Ascending aorta (tissue), 2 donors: Measurements from ENCODE around the gene EXPH5. TPM values are rescaled to one million over a fixed set of nuclear protein-coding genes. Genes with fewer than 3 reads are reported as not detected.

Experiments
- DNase-seq, 2 donors: peaks; one replicate each; pipeline ENCODE4 v3.0.0-alpha.2; 2019; ENCODE audit warnings: low spot score in 2 of 2
- H3K27ac ChIP-seq, 2 donors: fragments of 200-600 bp; sonication (generic); one replicate each; pipeline ENCODE4 v1.5.1; 2016 to 2017; ENCODE audit warnings: mild to moderate bottlenecking in 1 of 2
- H3K27me3 ChIP-seq: fragments of 200-600 bp; sonication (generic); one replicate; pipeline ENCODE4 v1.5.1; 2017
- H3K36me3 ChIP-seq, 2 donors: fragments of 200-600 bp; sonication (generic); one replicate each; pipeline ENCODE4 v1.5.1; 2016
- H3K4me1 ChIP-seq, 2 donors: fragments of 200-600 bp; sonication (generic); one replicate each; pipeline ENCODE4 v1.5.1; 2016 to 2017; ENCODE audit warnings: mild to moderate bottlenecking in 1 of 2
- H3K4me3 ChIP-seq, 2 donors: fragments of 200-600 bp; sonication (generic); one replicate each; pipeline ENCODE4 v1.5.1; 2016 to 2017; ENCODE audit warnings: mild to moderate bottlenecking in 1 of 2
- H3K9me3 ChIP-seq, 2 donors: fragments of 200-600 bp; sonication (generic); one replicate each; pipeline ENCODE4 v1.5.1; 2016
- intact Hi-C: fragments of 100-400 bp; cut with DNase I; formaldehyde crosslinking; loops from one replicate; pipeline ENCODE4 v1.15.1; 2023
- total RNA-seq: library from RNA; depleted of rRNA; stranded (reverse); fragments of >200 nt; gene quantifications from one replicate; pipeline ENCODE4 v1.1.0, GENCODE V29; 2016
- TF ChIP-seq, protein P1 (sequence below), 3 experiments: fragments of 200-600 bp in 2 of 3; fragments of 450-650 bp in 1 of 3; sonication (generic) in 2 of 3; IDR thresholded peaks; one replicate each; pipeline ENCODE4 v1.5.1; 2016 to 2019; ENCODE audit warnings: antibody characterized with exemption in 3 of 3, mild to moderate bottlenecking in 1 of 3, moderate library complexity in 1 of 3

Gene EXPH5
- total RNA-seq, 1 donor from 2014 or later, result 1.1 TPM

DNA sequence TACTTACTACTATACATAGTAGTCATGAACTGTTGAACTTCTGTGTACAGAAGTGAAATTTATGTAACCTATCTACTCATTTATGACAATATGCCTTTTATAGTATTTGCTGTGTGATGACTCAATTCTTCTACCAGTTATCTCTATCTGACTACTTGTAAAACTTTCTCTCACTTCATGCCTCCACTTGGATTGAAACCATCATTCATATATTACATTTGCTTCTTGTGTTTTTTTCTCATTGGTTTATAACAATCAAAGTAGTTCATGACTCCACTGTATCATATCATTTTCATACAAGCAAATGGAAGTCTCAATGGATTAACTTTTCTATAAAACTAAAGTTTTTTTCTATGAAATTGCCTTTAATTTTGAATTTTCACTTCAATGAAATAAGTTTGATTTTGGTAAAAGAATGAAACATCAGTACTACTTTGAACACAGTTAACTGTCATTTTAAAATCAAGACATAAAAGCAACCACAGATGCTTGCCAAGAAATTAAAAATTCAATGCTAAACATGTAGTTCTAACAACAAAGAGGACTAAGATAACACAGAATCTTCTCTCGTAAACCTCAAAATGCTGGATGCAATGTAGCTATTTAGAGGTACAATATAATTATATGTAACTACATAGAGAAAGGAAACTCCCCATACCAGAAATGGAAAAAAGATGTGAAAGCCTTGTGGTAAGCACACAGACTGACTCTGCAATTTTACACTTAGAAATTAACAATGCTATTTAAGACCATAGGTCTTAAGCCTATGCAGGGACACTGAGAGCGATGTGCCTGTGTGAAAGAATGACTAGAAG, 27.6 kb upstream of the EXPH5 start:
- intact Hi-C loops, result no loop called here
- TF ChIP-seq, protein P1, sequence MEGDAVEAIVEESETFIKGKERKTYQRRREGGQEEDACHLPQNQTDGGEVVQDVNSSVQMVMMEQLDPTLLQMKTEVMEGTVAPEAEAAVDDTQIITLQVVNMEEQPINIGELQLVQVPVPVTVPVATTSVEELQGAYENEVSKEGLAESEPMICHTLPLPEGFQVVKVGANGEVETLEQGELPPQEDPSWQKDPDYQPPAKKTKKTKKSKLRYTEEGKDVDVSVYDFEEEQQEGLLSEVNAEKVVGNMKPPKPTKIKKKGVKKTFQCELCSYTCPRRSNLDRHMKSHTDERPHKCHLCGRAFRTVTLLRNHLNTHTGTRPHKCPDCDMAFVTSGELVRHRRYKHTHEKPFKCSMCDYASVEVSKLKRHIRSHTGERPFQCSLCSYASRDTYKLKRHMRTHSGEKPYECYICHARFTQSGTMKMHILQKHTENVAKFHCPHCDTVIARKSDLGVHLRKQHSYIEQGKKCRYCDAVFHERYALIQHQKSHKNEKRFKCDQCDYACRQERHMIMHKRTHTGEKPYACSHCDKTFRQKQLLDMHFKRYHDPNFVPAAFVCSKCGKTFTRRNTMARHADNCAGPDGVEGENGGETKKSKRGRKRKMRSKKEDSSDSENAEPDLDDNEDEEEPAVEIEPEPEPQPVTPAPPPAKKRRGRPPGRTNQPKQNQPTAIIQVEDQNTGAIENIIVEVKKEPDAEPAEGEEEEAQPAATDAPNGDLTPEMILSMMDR (IDR thresholded peaks at IDR 0.05), result no peak
- H3K9me3 ChIP-seq, result no peaks in the 10 kb centered on the region

DNA sequence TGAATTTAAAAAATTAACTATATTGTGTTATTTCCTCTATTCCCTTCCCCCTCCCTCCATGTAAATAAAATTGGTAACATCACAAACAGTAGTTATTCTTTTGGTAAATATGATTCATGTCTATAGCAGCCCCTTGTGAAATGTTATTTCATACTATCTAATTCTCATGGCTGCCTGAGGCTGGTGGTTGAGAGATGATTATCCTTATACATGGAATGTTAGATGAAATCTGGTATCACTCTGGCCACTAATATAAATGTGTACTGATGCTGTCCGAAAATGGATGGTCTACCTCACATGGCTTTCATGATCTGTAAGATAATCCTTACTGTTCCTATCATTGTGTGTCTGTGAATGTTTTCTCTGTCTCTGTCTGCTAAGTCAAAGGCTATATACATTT, 25.0 kb upstream of the EXPH5 start:
- Histone ChIP-seq H3K36me3 (no peaks in the 10 kb centered on the region), H3K4me1 (no peaks in the 10 kb centered on the region), H3K9me3 (no peaks in the 10 kb centered on the region), H3K4me3 (no peak overlapping the region), H3K27ac (no peak overlapping the region), H3K27me3 (no peaks in the 10 kb centered on the region)
- TF ChIP-seq, protein P1 (IDR thresholded peaks at IDR 0.05), result no peak
- intact Hi-C loops, result no loop called here
- no peak for DNase-seq

More for the DNA sequence above, 27.6 kb upstream of the EXPH5 start:
- Histone ChIP-seq H3K4me3 (no peak overlapping the region), H3K27me3 (no peaks in the 10 kb centered on the region), H3K4me1 (no peaks in the 10 kb centered on the region), H3K36me3 (no peaks in the 10 kb centered on the region), H3K27ac (no peak overlapping the region)
- DNase-seq, result no peak

DNA sequence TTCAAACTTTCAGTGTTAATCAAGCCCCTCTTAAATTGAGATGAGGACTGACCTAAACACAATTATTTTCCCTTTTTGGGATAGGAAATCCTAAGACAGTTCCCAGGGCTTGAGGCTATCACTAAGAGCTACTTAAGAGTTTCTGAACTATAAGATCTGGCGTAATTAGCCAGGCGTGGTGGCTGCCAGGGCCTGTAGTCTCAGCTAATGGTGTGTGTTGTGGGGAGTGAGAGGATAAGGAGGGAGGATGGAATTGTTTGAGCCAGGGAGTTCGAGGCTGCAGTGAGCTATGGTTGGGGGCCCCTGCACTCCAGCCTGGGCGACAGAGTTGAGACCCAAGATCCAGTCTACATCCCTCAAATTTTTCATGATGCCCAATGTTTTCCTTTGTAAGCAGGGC, 23.5 kb upstream of the EXPH5 start:
- Histone ChIP-seq H3K9me3 (no peaks in the 10 kb centered on the region), H3K4me3 (no peak overlapping the region), H3K27ac (no peak overlapping the region), H3K36me3 (no peaks in the 10 kb centered on the region), H3K27me3 (no peaks in the 10 kb centered on the region), H3K4me1 (no peaks in the 10 kb centered on the region)
- intact Hi-C loops, result no loop called here
- no peak for DNase-seq
- TF ChIP-seq, protein P1 (IDR thresholded peaks at IDR 0.05), result no peak

DNA sequence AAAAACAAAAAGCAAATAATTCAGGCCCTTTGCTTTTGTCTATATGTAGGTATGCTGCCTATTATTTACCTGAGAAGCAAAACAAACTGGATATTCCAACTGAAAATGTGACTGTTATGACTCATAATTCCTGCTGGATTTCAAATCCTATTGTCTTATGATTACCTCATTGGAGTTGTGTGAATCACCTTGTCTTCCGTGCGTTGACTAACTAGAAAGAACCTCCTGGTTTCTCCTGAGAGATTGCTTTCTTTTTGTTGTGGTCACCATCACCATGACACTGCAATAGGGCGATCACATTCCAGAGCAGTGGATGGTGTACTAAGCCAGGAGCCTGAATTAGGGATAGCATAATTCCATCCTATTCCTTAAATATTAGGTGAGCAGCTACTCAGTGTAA, 23.0 kb upstream of the EXPH5 start:
- intact Hi-C loops, result no loop called here
- H3K4me1 ChIP-seq, result no peaks in the 10 kb centered on the region
- no peak overlapping the region for H3K4me3 ChIP-seq

DNA sequence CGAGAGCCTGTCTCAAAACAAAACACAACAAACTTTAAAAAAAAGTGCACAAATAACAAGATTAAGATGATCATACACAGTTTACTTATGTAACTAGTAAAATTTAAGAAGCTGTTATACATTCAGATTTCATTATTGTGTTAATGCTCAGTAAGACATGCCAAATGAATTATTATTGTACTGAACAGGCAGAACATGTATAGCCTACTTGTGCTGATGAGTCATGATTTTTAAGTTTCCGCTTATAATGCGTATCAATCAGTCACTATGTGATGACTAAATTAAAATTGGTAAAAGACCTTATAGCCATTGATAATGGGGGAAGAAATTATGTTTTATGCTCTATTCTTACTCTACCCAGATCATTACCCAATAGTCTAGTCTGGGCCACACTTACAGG, 20.5 kb upstream of the EXPH5 start:
- no peak for DNase-seq
- intact Hi-C loops, result no loop called here

More for the DNA sequence above, 23.0 kb upstream of the EXPH5 start:
- no peak for DNase-seq
- H3K27ac ChIP-seq, result no peak overlapping the region
- no peaks in the 10 kb centered on the region for H3K27me3 ChIP-seq
- TF ChIP-seq, protein P1 (IDR thresholded peaks at IDR 0.05), result no peak
- H3K9me3 ChIP-seq, result no peaks in the 10 kb centered on the region
- H3K36me3 ChIP-seq, result no peaks in the 10 kb centered on the region

More for the DNA sequence above, 20.5 kb upstream of the EXPH5 start:
- H3K4me3 ChIP-seq, result no peak overlapping the region
- no peaks in the 10 kb centered on the region for H3K9me3 ChIP-seq
- TF ChIP-seq, protein P1 (IDR thresholded peaks at IDR 0.05), result no peak
- H3K4me1 ChIP-seq, result no peaks in the 10 kb centered on the region
- H3K27me3 ChIP-seq, result no peaks in the 10 kb centered on the region
- H3K27ac ChIP-seq, result no peak overlapping the region
- no peaks in the 10 kb centered on the region for H3K36me3 ChIP-seq
